ENCODE data around the gene AKAP12.

AKAP12 gene

GRCh38 chr6:151239603-151240035, at the start of gene AKAP12:
TSS of gene AKAP12 (plus strand) at chr6:151239967. CDS start at chr6:151240563, 596 bp downstream.
- DNase-seq (ENCODE audit: low read depth in 2 of 2): no peak

GRCh38 chr6:151191527-151191926, 48.2 kb upstream of the AKAP12 start:
- no peak for DNase-seq (ENCODE audit: low read depth in 2 of 2)

- DNase-seq (ENCODE audit: low read depth in 2 of 2): no peak
Observed at GRCh38 chr6:151196555-151196954, 43.2 kb upstream of the AKAP12 start.

GRCh38 chr6:151197556-151197955, 42.2 kb upstream of the AKAP12 start:
- DNase-seq (ENCODE audit: low read depth in 2 of 2): no peak

GRCh38 chr6:151199991-151200390, 39.8 kb upstream of the AKAP12 start:
- DNase-seq (ENCODE audit: low read depth in 2 of 2): no peak

- DNase-seq (ENCODE audit: low read depth in 2 of 2): no peak
Observed at GRCh38 chr6:151205721-151206600, 33.8 kb upstream of the AKAP12 start.

- no peak for DNase-seq (ENCODE audit: low read depth in 2 of 2)
Observed at GRCh38 chr6:151207674-151208073, 32.1 kb upstream of the AKAP12 start.

- no peak for DNase-seq (ENCODE audit: low read depth in 2 of 2)
Observed at GRCh38 chr6:151209071-151209831, 30.5 kb upstream of the AKAP12 start.

- no peak for DNase-seq (ENCODE audit: low read depth in 2 of 2)
Observed at GRCh38 chr6:151211075-151211474, 28.7 kb upstream of the AKAP12 start.

GRCh38 chr6:151213352-151213751, 26.4 kb upstream of the AKAP12 start:
- no peak for DNase-seq (ENCODE audit: low read depth in 2 of 2)

GRCh38 chr6:151215999-151216398, 23.8 kb upstream of the AKAP12 start:
- DNase-seq (ENCODE audit: low read depth in 2 of 2): no peak

- no peak for DNase-seq (ENCODE audit: low read depth in 2 of 2)
Observed at GRCh38 chr6:151216804-151217203, 23.0 kb upstream of the AKAP12 start.

- DNase-seq (ENCODE audit: low read depth in 2 of 2): no peak
Observed at GRCh38 chr6:151219192-151219591, 20.6 kb upstream of the AKAP12 start.

GRCh38 chr6:151224076-151224475, 15.7 kb upstream of the AKAP12 start:
- no peak for DNase-seq (ENCODE audit: low read depth in 2 of 2)

- no peak for DNase-seq (ENCODE audit: low read depth in 2 of 2)
Observed at GRCh38 chr6:151225919-151226318, 13.8 kb upstream of the AKAP12 start.

- no peak for DNase-seq (ENCODE audit: low read depth in 2 of 2)
Observed at GRCh38 chr6:151228788-151229400, 10.9 kb upstream of the AKAP12 start.

GRCh38 chr6:151229401-151230276, 10.1 kb upstream of the AKAP12 start:
- DNase-seq (ENCODE audit: low read depth in 2 of 2): peak; percentile 38 to 65

GRCh38 chr6:151230277-151230577, 9.5 kb upstream of the AKAP12 start:
- DNase-seq (ENCODE audit: low read depth in 2 of 2): no peak

- no peak for DNase-seq (ENCODE audit: low read depth in 2 of 2)
Observed at GRCh38 chr6:151232899-151233298, 6.9 kb upstream of the AKAP12 start.

- no peak for DNase-seq (ENCODE audit: low read depth in 2 of 2)
Observed at GRCh38 chr6:151233731-151234130, 6.0 kb upstream of the AKAP12 start.

GRCh38 chr6:151236668-151237401, 2.9 kb upstream of the AKAP12 start:
- DNase-seq (ENCODE audit: low read depth in 2 of 2): no peak
